Ovary (tissue), 3 donors: ENCODE results near the gene UGCG.

Source experiments
- EP300 ChIP-seq: sonication (generic); formaldehyde crosslinking; IDR thresholded peaks from one replicate; pipeline ENCODE4 v1.6.1; 2017; ENCODE audit warnings: antibody characterized with exemption
- POLR2A ChIP-seq: fragments of 450-650 bp; IDR thresholded peaks from one replicate; pipeline ENCODE4 v1.6.1; 2017; ENCODE audit warnings: antibody characterized with exemption, mild to moderate bottlenecking, moderate library complexity
- TF ChIP-seq, protein P1 (sequence below), 3 donors: fragments of 450-650 bp in 2 of 3; fragments of 200-600 bp in 1 of 3; IDR thresholded peaks; one replicate each; pipeline versions ENCODE4 v1.5.1 to v1.8.0; 2016 to 2022; ENCODE audit warnings: antibody characterized with exemption in 3 of 3, mild to moderate bottlenecking in 1 of 3
- donor health status: DM: no; HTN: no; CAD: no.

DNA sequence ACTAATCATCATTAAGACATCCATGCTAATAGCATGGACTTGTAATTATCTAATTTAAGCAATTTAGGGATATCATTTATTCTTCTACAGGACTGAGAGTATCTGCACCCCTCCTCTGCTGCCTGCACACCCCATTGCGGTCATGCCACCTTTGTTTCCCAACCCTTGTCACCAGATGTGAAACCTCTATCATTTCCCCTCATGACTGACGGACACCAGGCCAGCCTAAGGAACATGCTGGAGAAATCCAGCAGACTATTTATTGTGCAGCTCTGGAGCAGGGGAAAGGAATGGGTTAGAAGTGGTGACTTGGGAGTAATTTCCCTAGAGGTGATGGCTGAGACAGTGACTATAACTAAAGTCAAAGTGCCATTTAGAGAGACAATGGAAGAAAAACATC, 40.7 kb downstream of the UGCG start:
- no peak for TF ChIP-seq POLR2A
- TF ChIP-seq, protein P1, sequence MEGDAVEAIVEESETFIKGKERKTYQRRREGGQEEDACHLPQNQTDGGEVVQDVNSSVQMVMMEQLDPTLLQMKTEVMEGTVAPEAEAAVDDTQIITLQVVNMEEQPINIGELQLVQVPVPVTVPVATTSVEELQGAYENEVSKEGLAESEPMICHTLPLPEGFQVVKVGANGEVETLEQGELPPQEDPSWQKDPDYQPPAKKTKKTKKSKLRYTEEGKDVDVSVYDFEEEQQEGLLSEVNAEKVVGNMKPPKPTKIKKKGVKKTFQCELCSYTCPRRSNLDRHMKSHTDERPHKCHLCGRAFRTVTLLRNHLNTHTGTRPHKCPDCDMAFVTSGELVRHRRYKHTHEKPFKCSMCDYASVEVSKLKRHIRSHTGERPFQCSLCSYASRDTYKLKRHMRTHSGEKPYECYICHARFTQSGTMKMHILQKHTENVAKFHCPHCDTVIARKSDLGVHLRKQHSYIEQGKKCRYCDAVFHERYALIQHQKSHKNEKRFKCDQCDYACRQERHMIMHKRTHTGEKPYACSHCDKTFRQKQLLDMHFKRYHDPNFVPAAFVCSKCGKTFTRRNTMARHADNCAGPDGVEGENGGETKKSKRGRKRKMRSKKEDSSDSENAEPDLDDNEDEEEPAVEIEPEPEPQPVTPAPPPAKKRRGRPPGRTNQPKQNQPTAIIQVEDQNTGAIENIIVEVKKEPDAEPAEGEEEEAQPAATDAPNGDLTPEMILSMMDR (IDR thresholded peaks at IDR 0.05) = no peak
- TF ChIP-seq EP300 = no peak
